HepG2 (cell line): ENCODE results near the gene SLC6A6.

ENCODE experiments used
- SIX1 ChIP-seq: sonication (generic); formaldehyde crosslinking; IDR thresholded peaks from 2 replicates; pipeline ENCODE4 v1.4.0; 2020; ENCODE audit warnings: missing genetic modification reagents, borderline replicate concordance
- ZNF512B ChIP-seq: sonication (generic); formaldehyde crosslinking; IDR thresholded peaks from 2 replicates; pipeline ENCODE4 v1.5.1; 2020; ENCODE audit warnings: missing genetic modification reagents, mild to moderate bottlenecking, borderline replicate concordance

DNA sequence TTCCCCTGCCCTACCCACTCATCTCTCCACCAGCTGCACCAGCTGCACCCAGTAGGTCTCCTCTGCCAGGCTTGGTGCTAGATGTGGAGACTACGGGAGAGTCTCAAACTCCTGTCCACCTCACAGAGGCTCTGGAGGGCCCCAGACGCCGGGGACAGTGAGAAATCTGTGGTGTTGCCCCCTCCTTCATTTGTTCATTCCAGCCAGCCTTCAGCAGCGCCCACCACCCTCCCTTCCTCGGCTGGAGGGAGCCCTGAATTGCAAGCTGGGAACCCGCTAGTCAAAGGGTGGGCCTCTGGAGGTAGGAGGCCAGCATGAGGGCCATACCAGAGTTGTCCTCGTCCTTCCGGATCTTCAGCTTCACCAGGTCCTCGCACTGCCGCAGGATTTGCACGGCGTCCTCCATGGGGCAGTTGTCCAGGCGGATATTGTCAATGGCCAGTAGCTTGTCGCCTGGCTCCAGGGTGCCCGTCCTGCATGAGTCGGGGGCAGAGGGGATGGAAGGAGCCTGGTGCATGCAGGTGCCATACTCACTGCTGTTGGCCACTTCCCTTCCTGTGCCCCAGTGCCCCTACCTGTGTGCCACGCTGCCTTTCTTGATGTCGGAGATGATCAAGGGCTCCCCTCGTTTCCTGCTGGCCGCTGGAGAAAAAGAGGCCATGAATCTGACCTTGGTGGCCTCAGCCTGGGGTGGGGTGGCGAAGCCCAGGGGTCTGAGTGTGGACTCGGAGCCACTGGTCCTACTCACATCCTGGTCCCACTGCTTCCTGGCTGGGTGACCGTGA is 108.6 kb downstream of the SLC6A6 start:
- TF ChIP-seq SIX1 (CRISPR knock-in tag) (no peak), ZNF512B (no peak)
